NCI-H1694 treated with DMSO at 0.1 percent for 48 hours (cell line): ENCODE measurements around the gene BDKRB2.

ENCODE experiments used
- DNase-seq: peaks from one replicate; lab custom pipeline; 2025; lab: John Stamatoyannopoulos, UW

Gene BDKRB2

GRCh38 chr14:96252999-96253539 lies 48.4 kb downstream of the BDKRB2 start:
- peak; percentile 98 for DNase-seq

- DNase-seq = no peak
These were observed 50.0 kb downstream of the BDKRB2 start for GRCh38 chr14:96254687-96255086.

- no peak for DNase-seq
These were observed 51.1 kb downstream of the BDKRB2 start, which contains the start of gene BDKRB1 for GRCh38 chr14:96255501-96256366. Gene BDKRB1 (plus strand): TSS chr14:96256210. CDS start chr14:96263683, 7,473 bp downstream.

- no peak for DNase-seq
These were observed 51.8 kb downstream of the BDKRB2 start for GRCh38 chr14:96256407-96256806.

- DNase-seq = no peak
These were observed 52.4 kb downstream of the BDKRB2 start for GRCh38 chr14:96257056-96257455.

GRCh38 chr14:96257900-96258299 lies 53.3 kb downstream of the BDKRB2 start:
- no peak for DNase-seq

- peak; percentile 43 for DNase-seq
These were observed 55.7 kb downstream of the BDKRB2 start for GRCh38 chr14:96260341-96260821.

- peak; percentile 76 for DNase-seq
These were observed 56.4 kb downstream of the BDKRB2 start for GRCh38 chr14:96261053-96261452.

- DNase-seq = no peak
These were observed 57.4 kb downstream of the BDKRB2 start for GRCh38 chr14:96261772-96262655.

- no peak for DNase-seq
These were observed 58.9 kb downstream of the BDKRB2 start for GRCh38 chr14:96263347-96264199.

- no peak for DNase-seq
These were observed 59.5 kb downstream of the BDKRB2 start for GRCh38 chr14:96264200-96264553.

- DNase-seq = peak; percentile 42
These were observed 60.2 kb downstream of the BDKRB2 start for GRCh38 chr14:96264853-96265252.

- no peak for DNase-seq
These were observed 60.9 kb downstream of the BDKRB2 start for GRCh38 chr14:96265383-96266095.

- peak; percentile 96 for DNase-seq
These were observed 62.7 kb downstream of the BDKRB2 start for GRCh38 chr14:96267336-96267735.

GRCh38 chr14:96267916-96268315 lies 63.3 kb downstream of the BDKRB2 start:
- DNase-seq = peak; percentile 41

- no peak for DNase-seq
These were observed 64.1 kb downstream of the BDKRB2 start for GRCh38 chr14:96268431-96269358.

GRCh38 chr14:96269359-96269710 lies 64.7 kb downstream of the BDKRB2 start:
- no peak for DNase-seq

- DNase-seq = no peak
These were observed 66.2 kb downstream of the BDKRB2 start for GRCh38 chr14:96270565-96271420.

- no peak for DNase-seq
These were observed 66.8 kb downstream of the BDKRB2 start for GRCh38 chr14:96271421-96271762.
